HepG2 (cell line): ENCODE data around the gene ADAMTSL4. TPM values are rescaled to one million over a fixed set of nuclear protein-coding genes. Genes with fewer than 3 reads are reported as not detected.

Experiments
- ATAC-seq: fragments of 200-7000 bp; cut with Tn5 transposase; 3 replicates; pipeline ENCODE4 v1.9.1; 2020; ENCODE audit warnings: mild to moderate bottlenecking, moderate library complexity
- BruUV-seq: library from RNA; stranded (reverse); fragments of 400-500 nt; replicated peaks from 2 replicates; lab custom pipeline; 2021; lab: Mats Ljungman, UMichigan
- CTCF ChIA-PET: fragments of 300-600 bp; formaldehyde crosslinking; extraction: SDS; loops from one replicate; lab custom pipeline; 2021; ENCODE audit warnings: low total read pairs, inconsistent platforms, low intra/inter-chr PET ratio; lab: Yijun Ruan, JAX
- POLR2A ChIA-PET: fragments of 350-600 bp; sonication (Branson Sonifier 250); formaldehyde crosslinking; loops from one replicate; lab custom pipeline; 2020; ENCODE audit warnings: antibody characterized with exemption, inconsistent platforms; lab: Yijun Ruan, JAX
- DNase-seq: peaks from one replicate; pipeline ENCODE4 v3.0.0-alpha.2; 2015; ENCODE audit warnings: low spot score
- FAIRE-seq: peaks from 3 replicates; lab custom pipeline; 2011; peaks lifted over from hg19 to GRCh38; lab: Jason Lieb, UNC
- H2AFZ ChIP-seq: one replicate; pipeline ENCODE4 v1.6.1; 2011; ENCODE audit warnings: low read length, inconsistent platforms
- H3K27ac ChIP-seq: fragments of 300-600 bp; 3 replicates; pipeline ENCODE4 v1.8.0; 2011; ENCODE audit warnings: mixed run types, mild to moderate bottlenecking, mixed read lengths, low read length, inconsistent platforms; ENCODE audit not compliant: insufficient read depth; ENCODE audit errors: extremely low read length
- H3K27me3 ChIP-seq, 2 experiments: fragments of 200-600 bp in 1 of 2; 2 replicates in 1 of 2; 3 replicates in 1 of 2; pipeline versions ENCODE4 v1.6.0 to v1.8.0; 2011; ENCODE audit warnings: low read length in 2 of 2, mild to moderate bottlenecking in 2 of 2, moderate library complexity in 2 of 2, inconsistent platforms in 1 of 2; ENCODE audit not compliant: insufficient read depth in 2 of 2, control insufficient read depth in 1 of 2
- H3K36me3 ChIP-seq, 2 experiments: fragments of 200-600 bp in 1 of 2; replicated peaks in 1 of 2; 2 replicates in 1 of 2; 3 replicates in 1 of 2; pipeline versions ENCODE4 v1.5.1 to v1.8.0; 2011; ENCODE audit warnings: low read length in 2 of 2, inconsistent platforms in 1 of 2; ENCODE audit not compliant: insufficient read depth in 2 of 2, control insufficient read depth in 1 of 2
- H3K4me1 ChIP-seq: 2 replicates; pipeline ENCODE4 v1.5.1; 2012; ENCODE audit warnings: low read length, inconsistent platforms; ENCODE audit not compliant: insufficient read depth
- H3K4me2 ChIP-seq: 2 replicates; pipeline ENCODE4 v1.6.0; 2011; ENCODE audit warnings: low read depth, low read length, inconsistent platforms
- H3K4me3 ChIP-seq, 3 experiments: fragments of 200-600 bp in 1 of 3; sonication (generic), shearing (Covaris generic) in 1 of 3; replicated peaks in 1 of 3; 2 replicates each; pipeline ENCODE4 v1.5.1; 2011 to 2016; ENCODE audit warnings: low read length in 3 of 3, inconsistent platforms in 2 of 3, low read depth in 2 of 3, mild to moderate bottlenecking in 2 of 3, control low read depth in 1 of 3, mixed read lengths in 1 of 3; ENCODE audit not compliant: insufficient read depth in 1 of 3
- H3K79me2 ChIP-seq: one replicate; pipeline ENCODE4 v1.6.1; 2011; ENCODE audit warnings: low read length, inconsistent platforms; ENCODE audit not compliant: insufficient read depth
- H3K9ac ChIP-seq: 2 replicates; pipeline ENCODE4 v1.6.0; 2011; ENCODE audit warnings: mild to moderate bottlenecking, low read depth, low read length, inconsistent platforms; ENCODE audit not compliant: insufficient read depth
- H3K9me3 ChIP-seq: 2 replicates; pipeline ENCODE4 v1.5.1; 2012; ENCODE audit warnings: mild to moderate bottlenecking, low read length
- H4K20me1 ChIP-seq: 2 replicates; pipeline ENCODE4 v1.6.0; 2011; ENCODE audit warnings: inconsistent platforms, mild to moderate bottlenecking, low read length, moderate library complexity; ENCODE audit not compliant: insufficient read depth
- FOXJ3 ChIP-seq: sonication (generic); formaldehyde crosslinking; IDR thresholded peaks from 2 replicates; pipeline ENCODE4 v1.4.0; 2020; ENCODE audit warnings: missing genetic modification reagents, mild to moderate bottlenecking, borderline replicate concordance
- HOXD1 ChIP-seq: sonication (generic); formaldehyde crosslinking; IDR thresholded peaks from 2 replicates; pipeline ENCODE4 v1.5.0; 2020; ENCODE audit warnings: missing genetic modification reagents
- KMT2A ChIP-seq: sonication (generic); formaldehyde crosslinking; IDR thresholded peaks from 2 replicates; pipeline ENCODE4 v1.4.0; 2020; ENCODE audit warnings: missing genetic modification reagents
- ZIK1 ChIP-seq: sonication (generic); formaldehyde crosslinking; IDR thresholded peaks from 2 replicates; pipeline ENCODE4 v1.5.0; 2020; ENCODE audit warnings: mild to moderate bottlenecking, low read depth, missing genetic modification reagents, borderline replicate concordance
- ZNF124 ChIP-seq: sonication (generic); formaldehyde crosslinking; IDR thresholded peaks from 2 replicates; pipeline ENCODE4 v1.4.0; 2020; ENCODE audit warnings: missing genetic modification reagents
- ZNF546 ChIP-seq: sonication (generic); formaldehyde crosslinking; conservative IDR thresholded peaks from 2 replicates; pipeline ENCODE4 v1.8.1; 2023; ENCODE audit warnings: mild to moderate bottlenecking, missing genetic modification reagents
- ZNF660 ChIP-seq: sonication (generic); formaldehyde crosslinking; IDR thresholded peaks from 2 replicates; pipeline ENCODE4 v1.5.1; 2020; ENCODE audit warnings: mild to moderate bottlenecking, low read depth, missing genetic modification reagents, borderline replicate concordance
- ZNF781 ChIP-seq: sonication (generic); formaldehyde crosslinking; IDR thresholded peaks from 2 replicates; pipeline ENCODE4 v1.5.1; 2020; ENCODE audit warnings: borderline replicate concordance, mild to moderate bottlenecking, missing genetic modification reagents; ENCODE audit errors: not compliant biosample characterization
- ZSCAN29 ChIP-seq: sonication (generic); formaldehyde crosslinking; conservative IDR thresholded peaks from 2 replicates; pipeline ENCODE4 v1.4.0; 2020; ENCODE audit warnings: mild to moderate bottlenecking, missing genetic modification reagents
- WGBS: methylation state at CpG from one replicate; pipeline ENCODE4 v1.1.6; 2017; ENCODE audit warnings: low lambda C conversion rate; 5-methylcytosine and 5-hydroxymethylcytosine counted together
- in situ Hi-C: cut with HindIII; loops from 2 replicates; pipeline ENCODE4 v1.10.0; 2017; ENCODE audit warnings: low pct_unique_long_range_greater_than_20kb; ENCODE audit not compliant: extremely low pct_ligation_motif_present
- intact Hi-C: fragments of 100-400 bp; cut with micrococcal nuclease; formaldehyde crosslinking; loops from one replicate; pipeline ENCODE4 v1.10.0; 2022; ENCODE audit not compliant: unreplicated experiment
- polyA plus RNA-seq, 8 experiments: library from polyadenylated mRNA; depleted of rRNA in 3 of 8; stranded (reverse) in 7 of 8; unstranded in 1 of 8; fragments of >200 nt; fragmentation: Illumina TruSeq in 4 of 8; extraction: Trizol in 4 of 8; gene quantifications; 2 replicates each; pipeline versions ENCODE4 v1.2.1 to v1.2.3, GENCODE V29; 2011 to 2016; ENCODE audit warnings: low read depth in 4 of 8, missing spikeins in 1 of 8, mixed read lengths in 1 of 8; ENCODE audit not compliant: insufficient read depth in 1 of 8
- total RNA-seq, 5 experiments: library from RNA; depleted of rRNA; stranded (reverse); fragments of >200 nt; fragmentation: Illumina TruSeq; extraction: Trizol; gene quantifications; 2 replicates each; pipeline ENCODE4 v1.2.3, GENCODE V29; 2016; ENCODE audit warnings: low read depth in 1 of 5
- TF ChIP-seq, protein P1 (sequence below): sonication (generic); formaldehyde crosslinking; IDR thresholded peaks from 2 replicates; pipeline ENCODE4 v1.8.0; 2022; ENCODE audit warnings: low read depth, missing genetic modification reagents
- TF ChIP-seq, protein P2 (sequence below): fragments of 450-650 bp; IDR thresholded peaks from 2 replicates; pipeline ENCODE4 v1.6.1; 2016
- TF ChIP-seq, protein P3 (sequence below): sonication (generic); formaldehyde crosslinking; IDR thresholded peaks from 2 replicates; pipeline ENCODE4 v1.4.0; 2020; ENCODE audit warnings: missing genetic modification reagents, borderline replicate concordance
- TF ChIP-seq, protein P4 (sequence below): IDR thresholded peaks from 2 replicates; pipeline ENCODE4 v1.6.1; 2016; ENCODE audit warnings: mild to moderate bottlenecking

ADAMTSL4 gene
- total and polyA plus RNA-seq, 2 of the 13 experiments (the other 11 are each of a cell fraction or from before 2014, with no cell fraction given) = 3.9 to 16.4 TPM

DNA sequence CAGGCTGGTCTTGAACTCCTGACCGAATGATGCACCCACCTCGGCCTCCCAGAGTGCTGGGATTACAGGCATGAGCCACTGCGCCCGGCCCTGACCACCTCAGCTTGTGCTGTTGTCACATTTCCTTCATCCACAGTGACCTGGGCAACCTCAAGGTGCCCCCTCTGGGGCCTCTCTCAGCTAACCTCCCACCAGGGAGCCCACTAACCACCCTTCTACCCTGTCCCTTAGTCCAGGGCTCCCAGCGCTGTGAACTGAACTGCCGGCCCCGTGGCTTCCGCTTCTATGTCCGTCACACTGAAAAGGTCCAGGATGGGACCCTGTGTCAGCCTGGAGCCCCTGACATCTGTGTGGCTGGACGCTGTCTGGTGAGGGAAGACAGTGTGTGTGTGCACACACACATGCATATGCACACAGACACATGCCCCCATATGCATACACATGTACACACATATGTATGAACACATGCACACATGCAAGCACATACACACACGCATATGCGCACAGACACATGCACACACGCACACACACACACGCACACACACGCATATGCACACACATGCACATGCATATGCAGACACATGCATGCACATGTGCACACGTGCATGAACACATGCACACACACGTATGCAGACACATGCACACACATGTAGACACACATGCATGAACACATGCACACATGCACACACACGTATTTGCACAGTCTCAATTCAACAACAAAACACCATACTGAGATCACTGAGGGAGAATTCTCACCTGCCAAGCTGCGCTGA, 6.2 kb downstream of the ADAMTSL4 start:
- H2AFZ ChIP-seq = no peak overlapping the region
- no TSS peak for BruUV-seq
- H3K27me3 ChIP-seq = no peaks in the 10 kb centered on the region
- DNase-seq (no peak), FAIRE-seq (no peak), ATAC-seq (no peak)
- H3K9ac ChIP-seq = no peak overlapping the region
- CTCF ChIA-PET = no interaction called here
- POLR2A ChIA-PET = interaction anchor here (1.5 kb wide), 1 partner anchor 23 kb away, joined by 3 read pairs; no protein-coding TSS in a partner anchor
- no peak overlapping the region for H3K4me2 ChIP-seq
- no peak overlapping the region for H3K4me3 ChIP-seq
- intact Hi-C loops = loop anchor here (10.0 kb wide), 1 partner anchor 301 kb away; the partner anchor contains the start of gene CA14
- WGBS = 88% methylated on average over 13 of the region's 19 CpGs
- no peaks in the 10 kb centered on the region for H4K20me1 ChIP-seq
- peaks cover 0 to 5% of the 10 kb centered on the region in 2 experiments; a peak in 2 of 5 replicates for H3K36me3 ChIP-seq
- H3K9me3 ChIP-seq = no peaks in the 10 kb centered on the region
- H3K4me1 ChIP-seq = peaks cover 60% of the 10 kb centered on the region
- H3K27ac ChIP-seq = no peak overlapping the region
- no peaks in the 10 kb centered on the region for H3K79me2 ChIP-seq
- no peak for TF ChIP-seq ZSCAN29 (CRISPR knock-in tag)
- TF ChIP-seq, protein P1, sequence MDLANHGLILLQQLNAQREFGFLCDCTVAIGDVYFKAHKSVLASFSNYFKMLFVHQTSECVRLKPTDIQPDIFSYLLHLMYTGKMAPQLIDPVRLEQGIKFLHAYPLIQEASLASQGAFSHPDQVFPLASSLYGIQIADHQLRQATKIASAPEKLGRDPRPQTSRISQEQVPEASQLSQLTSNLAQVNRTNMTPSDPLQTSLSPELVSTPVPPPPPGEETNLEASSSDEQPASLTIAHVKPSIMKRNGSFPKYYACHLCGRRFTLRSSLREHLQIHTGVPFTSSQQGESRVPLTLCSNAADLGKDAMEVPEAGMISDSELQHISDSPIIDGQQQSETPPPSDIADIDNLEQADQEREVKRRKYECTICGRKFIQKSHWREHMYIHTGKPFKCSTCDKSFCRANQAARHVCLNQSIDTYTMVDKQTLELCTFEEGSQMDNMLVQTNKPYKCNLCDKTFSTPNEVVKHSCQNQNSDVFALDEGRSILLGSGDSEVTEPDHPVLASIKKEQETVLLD (CRISPR knock-in tag) = 0 out of 2 replicates have a peak, but pooled peaks have one; percentile 25
- TF ChIP-seq KMT2A (CRISPR knock-in tag) = no peak
- TF ChIP-seq ZNF781 (CRISPR knock-in tag) = no peak
- no peak for TF ChIP-seq ZNF124
- TF ChIP-seq, protein P2, sequence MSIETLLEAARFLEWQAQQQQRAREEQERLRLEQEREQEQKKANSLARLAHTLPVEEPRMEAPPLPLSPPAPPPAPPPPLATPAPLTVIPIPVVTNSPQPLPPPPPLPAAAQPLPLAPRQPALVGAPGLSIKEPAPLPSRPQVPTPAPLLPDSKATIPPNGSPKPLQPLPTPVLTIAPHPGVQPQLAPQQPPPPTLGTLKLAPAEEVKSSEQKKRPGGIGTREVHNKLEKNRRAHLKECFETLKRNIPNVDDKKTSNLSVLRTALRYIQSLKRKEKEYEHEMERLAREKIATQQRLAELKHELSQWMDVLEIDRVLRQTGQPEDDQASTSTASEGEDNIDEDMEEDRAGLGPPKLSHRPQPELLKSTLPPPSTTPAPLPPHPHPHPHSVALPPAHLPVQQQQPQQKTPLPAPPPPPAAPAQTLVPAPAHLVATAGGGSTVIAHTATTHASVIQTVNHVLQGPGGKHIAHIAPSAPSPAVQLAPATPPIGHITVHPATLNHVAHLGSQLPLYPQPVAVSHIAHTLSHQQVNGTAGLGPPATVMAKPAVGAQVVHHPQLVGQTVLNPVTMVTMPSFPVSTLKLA = peak; percentile 100
- TF ChIP-seq ZIK1 (CRISPR knock-in tag) = no peak
- TF ChIP-seq FOXJ3 (CRISPR knock-in tag) = no peak
- no peak for TF ChIP-seq HOXD1 (CRISPR knock-in tag)
- TF ChIP-seq, protein P3, sequence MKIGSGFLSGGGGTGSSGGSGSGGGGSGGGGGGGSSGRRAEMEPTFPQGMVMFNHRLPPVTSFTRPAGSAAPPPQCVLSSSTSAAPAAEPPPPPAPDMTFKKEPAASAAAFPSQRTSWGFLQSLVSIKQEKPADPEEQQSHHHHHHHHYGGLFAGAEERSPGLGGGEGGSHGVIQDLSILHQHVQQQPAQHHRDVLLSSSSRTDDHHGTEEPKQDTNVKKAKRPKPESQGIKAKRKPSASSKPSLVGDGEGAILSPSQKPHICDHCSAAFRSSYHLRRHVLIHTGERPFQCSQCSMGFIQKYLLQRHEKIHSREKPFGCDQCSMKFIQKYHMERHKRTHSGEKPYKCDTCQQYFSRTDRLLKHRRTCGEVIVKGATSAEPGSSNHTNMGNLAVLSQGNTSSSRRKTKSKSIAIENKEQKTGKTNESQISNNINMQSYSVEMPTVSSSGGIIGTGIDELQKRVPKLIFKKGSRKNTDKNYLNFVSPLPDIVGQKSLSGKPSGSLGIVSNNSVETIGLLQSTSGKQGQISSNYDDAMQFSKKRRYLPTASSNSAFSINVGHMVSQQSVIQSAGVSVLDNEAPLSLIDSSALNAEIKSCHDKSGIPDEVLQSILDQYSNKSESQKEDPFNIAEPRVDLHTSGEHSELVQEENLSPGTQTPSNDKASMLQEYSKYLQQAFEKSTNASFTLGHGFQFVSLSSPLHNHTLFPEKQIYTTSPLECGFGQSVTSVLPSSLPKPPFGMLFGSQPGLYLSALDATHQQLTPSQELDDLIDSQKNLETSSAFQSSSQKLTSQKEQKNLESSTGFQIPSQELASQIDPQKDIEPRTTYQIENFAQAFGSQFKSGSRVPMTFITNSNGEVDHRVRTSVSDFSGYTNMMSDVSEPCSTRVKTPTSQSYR (CRISPR knock-in tag) = no peak
- no peak for TF ChIP-seq ZNF660 (CRISPR knock-in tag)
- TF ChIP-seq ZNF546 = no peak
- TF ChIP-seq, protein P4, sequence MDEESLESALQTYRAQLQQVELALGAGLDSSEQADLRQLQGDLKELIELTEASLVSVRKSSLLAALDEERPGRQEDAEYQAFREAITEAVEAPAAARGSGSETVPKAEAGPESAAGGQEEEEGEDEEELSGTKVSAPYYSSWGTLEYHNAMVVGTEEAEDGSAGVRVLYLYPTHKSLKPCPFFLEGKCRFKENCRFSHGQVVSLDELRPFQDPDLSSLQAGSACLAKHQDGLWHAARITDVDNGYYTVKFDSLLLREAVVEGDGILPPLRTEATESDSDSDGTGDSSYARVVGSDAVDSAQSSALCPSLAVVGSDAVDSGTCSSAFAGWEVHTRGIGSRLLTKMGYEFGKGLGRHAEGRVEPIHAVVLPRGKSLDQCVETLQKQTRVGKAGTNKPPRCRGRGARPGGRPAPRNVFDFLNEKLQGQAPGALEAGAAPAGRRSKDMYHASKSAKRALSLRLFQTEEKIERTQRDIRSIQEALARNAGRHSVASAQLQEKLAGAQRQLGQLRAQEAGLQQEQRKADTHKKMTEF (CRISPR knock-in tag) = no peak
- in situ Hi-C loops = no loop called here
